Measurements from ENCODE around the gene PLA2G15.

PLA2G15 gene

DNA sequence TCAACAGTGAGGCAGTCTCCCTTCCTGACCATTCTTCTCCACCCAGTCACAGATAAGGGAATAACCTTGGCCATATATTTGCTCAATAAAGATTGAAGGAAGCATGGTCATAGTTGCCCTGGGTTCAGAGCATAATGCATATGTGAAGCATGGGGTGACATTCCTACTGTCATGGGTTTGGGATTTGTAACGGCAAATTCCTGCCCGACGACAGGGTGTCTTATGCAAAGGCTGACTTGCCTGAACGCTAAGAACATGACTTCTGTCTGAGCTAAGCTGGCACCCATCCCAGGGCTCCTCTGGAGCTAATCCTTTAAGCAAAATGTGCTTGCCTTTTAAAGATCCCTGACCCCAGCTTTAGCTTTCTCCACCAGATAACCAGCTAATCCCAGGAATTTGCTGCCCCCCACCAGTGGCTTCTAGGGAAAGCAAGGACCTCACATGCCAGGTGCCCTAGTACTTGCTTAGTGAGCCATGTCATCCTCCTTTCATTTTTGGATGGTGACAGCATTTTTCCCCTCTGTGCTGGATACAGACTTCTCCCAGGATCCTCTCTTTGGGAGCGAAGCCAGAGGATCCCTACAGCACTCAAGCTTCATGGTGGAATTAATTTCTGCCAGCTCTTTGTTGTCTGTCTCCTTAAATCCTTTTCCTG lies 53.9 kb downstream of the PLA2G15 start:
- DNase-seq (ENCODE audit: low read depth), result no peak

DNA sequence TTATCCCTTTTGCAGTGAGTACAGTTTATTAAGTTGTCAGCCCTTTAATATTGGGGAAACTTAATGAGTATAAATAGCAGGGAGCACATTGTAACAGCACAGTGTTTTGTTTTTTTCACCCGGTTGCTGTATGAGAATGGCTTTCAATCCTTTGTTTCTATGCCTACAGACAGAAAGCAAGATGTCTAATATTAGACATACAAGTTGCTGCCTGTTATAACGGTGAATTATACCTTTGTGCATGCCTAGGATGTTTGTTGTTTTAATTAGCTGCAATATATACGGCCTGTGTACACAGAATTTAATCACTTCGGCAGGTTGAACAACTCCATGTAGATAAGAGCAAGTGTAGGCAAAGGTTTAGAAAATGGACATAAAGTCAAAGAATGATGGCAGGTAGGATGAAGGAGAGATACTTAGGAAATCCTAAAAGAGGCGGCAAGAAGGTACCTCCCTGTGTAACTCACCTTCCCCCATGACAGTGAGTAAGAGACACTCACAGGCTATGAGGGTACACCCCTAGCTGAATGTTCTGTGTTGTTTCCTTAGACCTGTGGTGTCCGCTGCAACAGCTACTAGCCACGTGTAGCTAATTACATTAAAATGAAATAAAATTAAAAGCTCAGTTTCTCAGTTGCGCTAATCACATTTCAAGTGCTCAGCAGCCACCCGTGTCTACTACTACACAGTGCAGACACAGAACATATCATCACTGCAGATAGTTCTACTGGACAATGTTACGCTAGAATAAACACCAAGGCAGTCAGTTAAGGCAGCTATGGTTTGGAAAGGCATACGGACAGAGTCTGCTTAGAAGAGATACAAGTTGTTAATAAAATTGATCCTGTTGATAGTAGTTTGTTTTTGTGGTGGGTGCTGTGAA lies 54.6 kb downstream of the PLA2G15 start:
- DNase-seq (ENCODE audit: low read depth), result no peak

DNA sequence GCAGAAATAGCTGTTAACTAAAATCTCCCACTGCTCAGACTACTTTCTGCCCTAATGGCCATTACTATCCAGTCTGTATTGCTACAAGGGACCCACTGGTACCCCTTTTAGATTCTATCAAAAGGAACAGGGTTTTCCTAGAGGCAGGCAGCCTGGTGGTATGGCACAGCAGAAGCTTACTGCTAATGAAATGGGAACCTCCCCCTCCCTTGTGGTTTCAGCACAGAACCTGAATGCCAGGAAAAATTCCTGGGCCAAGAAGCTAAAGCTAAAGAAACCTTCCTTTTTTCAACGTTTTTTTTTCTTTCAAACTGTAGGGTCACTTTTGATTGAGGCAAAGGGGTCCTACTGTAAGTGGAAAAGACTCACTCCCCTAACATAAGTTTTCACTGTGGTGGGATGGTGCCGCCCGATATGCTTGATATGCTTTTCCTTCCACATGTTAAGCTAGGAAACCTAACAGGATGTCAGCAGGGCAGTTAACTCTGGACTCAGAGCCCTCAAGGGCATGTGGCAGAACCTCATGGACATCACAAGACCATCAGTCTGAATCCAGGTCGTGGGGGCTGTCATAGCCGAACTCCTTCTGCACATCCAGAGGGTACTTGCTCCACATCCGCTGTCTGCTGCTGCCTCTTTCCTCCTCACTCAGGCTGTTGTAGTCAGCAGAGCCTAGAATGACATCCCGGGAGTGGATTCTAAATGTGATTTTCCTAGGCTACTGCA lies 55.7 kb downstream of the PLA2G15 start:
- DNase-seq (ENCODE audit: low read depth), result no peak

DNA sequence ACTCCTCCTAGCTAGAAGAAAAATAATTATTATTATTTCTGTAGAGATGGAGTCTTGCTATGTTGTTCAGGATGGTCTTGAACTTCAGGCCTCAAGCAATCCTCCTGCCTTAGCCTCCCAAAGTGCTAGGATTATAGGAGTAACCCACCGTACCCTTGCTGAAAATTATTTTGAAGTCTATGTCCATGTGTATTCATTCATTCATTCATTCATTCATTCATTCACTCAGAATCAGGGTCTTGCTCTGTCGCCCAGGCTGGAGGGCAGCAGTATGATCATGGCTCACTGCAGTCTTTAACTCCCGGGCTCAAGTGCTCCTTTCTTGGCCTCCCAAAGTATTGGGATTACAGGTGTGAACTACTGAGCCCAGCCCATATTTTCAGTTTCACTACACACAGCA lies 61.5 kb downstream of the PLA2G15 start:
- no peak for DNase-seq (ENCODE audit: low read depth)

DNA sequence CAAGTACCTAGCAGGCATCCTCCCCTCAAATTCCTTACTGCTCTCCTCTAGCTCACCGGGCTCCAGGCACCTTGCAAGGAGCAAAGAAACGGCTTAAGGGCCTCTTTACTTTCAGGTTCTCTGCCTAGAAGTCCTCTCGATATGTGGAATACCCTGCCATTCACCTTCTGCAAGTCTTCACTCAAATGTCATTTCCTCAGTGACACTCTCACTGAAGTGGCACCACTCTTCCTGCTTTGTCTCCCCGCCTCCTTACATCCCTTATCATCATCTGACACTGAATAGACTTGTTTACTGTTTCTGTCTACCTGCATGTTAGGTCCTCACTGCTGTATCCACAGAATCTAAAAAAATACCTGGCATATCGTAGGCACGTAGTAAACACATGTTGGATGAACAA lies 64.6 kb downstream of the PLA2G15 start:
- DNase-seq (ENCODE audit: low read depth), result no peak

DNA sequence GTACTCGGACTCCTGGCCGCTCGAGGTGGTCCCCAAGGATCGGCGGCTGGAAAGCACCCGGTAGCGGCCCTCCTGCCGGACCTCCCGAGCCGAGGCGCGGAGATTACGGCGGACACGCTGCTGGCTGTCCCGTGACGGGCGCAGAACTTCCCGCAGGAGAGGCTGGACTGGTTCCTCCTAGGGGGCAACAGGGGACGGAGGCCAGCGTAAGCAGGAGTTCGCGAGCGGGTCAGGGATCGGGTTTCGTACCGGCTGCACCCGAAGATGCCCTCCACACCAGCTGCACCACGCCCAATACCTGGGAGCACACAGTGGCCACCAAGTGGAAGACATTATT lies 65.2 kb downstream of the PLA2G15 start:
- DNase-seq (ENCODE audit: low read depth), result no peak
